Peyer's patch (tissue), 4 donors: ENCODE results near the gene PRKD1. TPM values are rescaled to one million over a fixed set of nuclear protein-coding genes. Genes with fewer than 3 reads are reported as not detected.

Experiments used
- DNase-seq, 3 donors: peaks; one replicate each; pipeline ENCODE4 v3.0.0-alpha.2; 2017 to 2019
- H3K27ac ChIP-seq, 4 donors: fragments of 200-600 bp; sonication (generic); one replicate each; pipeline ENCODE4 v1.5.1; 2016 to 2019
- H3K27me3 ChIP-seq, 2 donors: fragments of 200-600 bp; sonication (generic); one replicate each; pipeline ENCODE4 v1.5.1; 2019
- H3K36me3 ChIP-seq, 3 donors: fragments of 200-600 bp; sonication (generic); one replicate each; pipeline ENCODE4 v1.5.1; 2016 to 2019
- H3K4me1 ChIP-seq, 4 donors: fragments of 200-600 bp; sonication (generic); one replicate each; pipeline ENCODE4 v1.5.1; 2016 to 2019
- H3K4me3 ChIP-seq, 4 donors: fragments of 200-600 bp; sonication (generic); 1 replicate in 3 of 4; 2 replicates in 1 of 4; pipeline ENCODE4 v1.5.1; 2016 to 2019; ENCODE audit warnings: mild to moderate bottlenecking in 1 of 4
- H3K9me3 ChIP-seq, 4 donors: fragments of 200-600 bp; sonication (generic); one replicate each; pipeline ENCODE4 v1.5.1; 2016 to 2019; ENCODE audit warnings: mild to moderate bottlenecking in 1 of 4
- CTCF ChIP-seq, 6 experiments: fragments of 450-650 bp in 4 of 6; fragments of 200-600 bp in 2 of 6; sonication (generic) in 1 of 6; IDR thresholded peaks; one replicate each; pipeline ENCODE4 v1.5.1; 2017 to 2019; ENCODE audit warnings: antibody characterized with exemption in 6 of 6, mild to moderate bottlenecking in 3 of 6, moderate library complexity in 1 of 6
- POLR2A ChIP-seq, 2 donors: fragments of 450-650 bp; IDR thresholded peaks; one replicate each; pipeline ENCODE4 v1.5.1; 2017; ENCODE audit warnings: antibody characterized with exemption in 2 of 2, mild to moderate bottlenecking in 2 of 2, moderate library complexity in 2 of 2
- total RNA-seq, 4 donors: library from RNA; depleted of rRNA; stranded (reverse); fragments of >200 nt; gene quantifications; one replicate each; pipeline ENCODE4 v1.1.0, GENCODE V29; 2016

The PRKD1 gene
- total RNA-seq, 4 donors from 2014 or later: 0.88 to 5.0 (median 3.6) TPM

- no peak for DNase-seq
- Histone ChIP-seq H3K27me3 (no peaks in the 10 kb centered on the region), H3K36me3 (no peaks in the 10 kb centered on the region), H3K4me1 (no peaks in the 10 kb centered on the region), H3K27ac (no peak overlapping the region), H3K4me3 (no peak overlapping the region), H3K9me3 (peaks cover 0 to 20% (median 0%) of the 10 kb centered on the region in 4 donors)
- no peak for TF ChIP-seq POLR2A (IDR thresholded peaks at IDR 0.05)
- TF ChIP-seq CTCF (IDR thresholded peaks at IDR 0.05): no peak
Observed at GRCh38 chr14:29650554-29651269, 276.9 kb downstream of the PRKD1 start.

- no peaks in the 10 kb centered on the region for H3K36me3 ChIP-seq
- H3K4me1 ChIP-seq: no peaks in the 10 kb centered on the region
- H3K4me3 ChIP-seq: no peak overlapping the region
- H3K9me3 ChIP-seq: peaks cover 0 to 20% (median 0%) of the 10 kb centered on the region in 4 donors
- TF ChIP-seq CTCF (IDR thresholded peaks at IDR 0.05): no peak
- TF ChIP-seq POLR2A (IDR thresholded peaks at IDR 0.05): no peak
- H3K27ac ChIP-seq: no peak overlapping the region
- no peaks in the 10 kb centered on the region for H3K27me3 ChIP-seq
- no peak for DNase-seq
Observed at GRCh38 chr14:29649170-29649569, 278.5 kb downstream of the PRKD1 start.

- Histone ChIP-seq H3K27ac (no peak overlapping the region), H3K36me3 (no peaks in the 10 kb centered on the region), H3K27me3 (no peaks in the 10 kb centered on the region), H3K4me3 (no peak overlapping the region), H3K9me3 (peaks cover 0 to 20% (median 0%) of the 10 kb centered on the region in 4 donors), H3K4me1 (no peaks in the 10 kb centered on the region)
- DNase-seq: no peak
- TF ChIP-seq CTCF (IDR thresholded peaks at IDR 0.05): no peak
- TF ChIP-seq POLR2A (IDR thresholded peaks at IDR 0.05): no peak
Observed at GRCh38 chr14:29648045-29648444, 279.6 kb downstream of the PRKD1 start.

GRCh38 chr14:29645117-29645516 lies 282.5 kb downstream of the PRKD1 start:
- TF ChIP-seq POLR2A (IDR thresholded peaks at IDR 0.05) (no peak), CTCF (IDR thresholded peaks at IDR 0.05) (no peak)
- Histone ChIP-seq H3K4me3 (no peak overlapping the region), H3K27me3 (no peaks in the 10 kb centered on the region), H3K27ac (no peak overlapping the region), H3K4me1 (no peaks in the 10 kb centered on the region), H3K9me3 (peaks cover 0 to 20% (median 0%) of the 10 kb centered on the region in 4 donors), H3K36me3 (no peaks in the 10 kb centered on the region)
- no peak for DNase-seq

GRCh38 chr14:29643433-29644211 lies 284.0 kb downstream of the PRKD1 start:
- no peak for DNase-seq
- no peak overlapping the region for H3K27ac ChIP-seq

More at GRCh38 chr14:29643433-29644211, 284.0 kb downstream of the PRKD1 start:
- H3K4me1 ChIP-seq: no peaks in the 10 kb centered on the region
- TF ChIP-seq CTCF (IDR thresholded peaks at IDR 0.05) (no peak), POLR2A (IDR thresholded peaks at IDR 0.05) (no peak)
- no peak overlapping the region for H3K4me3 ChIP-seq
- H3K36me3 ChIP-seq: no peaks in the 10 kb centered on the region
- peaks cover 0 to 14% (median 0%) of the 10 kb centered on the region in 4 donors for H3K9me3 ChIP-seq
- no peaks in the 10 kb centered on the region for H3K27me3 ChIP-seq
